Measurements from ENCODE around the gene GPATCH8.

The GPATCH8 gene

GRCh38 chr17:44503147-44504029 is at the start of gene GPATCH8:
TSS of gene GPATCH8 (minus strand) at chr17:44503406. CDS start at chr17:44503370, 36 bp downstream.
- peak; percentile 95 for DNase-seq (ENCODE audit: low read depth, low spot score)
- peak within 1 kb of the TSS; percentile 76 for H3K4me3 ChIP-seq (ENCODE audit: low read depth, low read length)
- no peak for TF ChIP-seq CTCF (IDR thresholded peaks at IDR 0.05; ENCODE audit: low read depth, low read length)
- in situ Hi-C loops (cut with HindIII; ENCODE audit: low sequenced_read_pairs) = no loop called here

- H3K4me3 ChIP-seq (ENCODE audit: low read depth, low read length) = no peak overlapping the region
- no peak for DNase-seq (ENCODE audit: low read depth, low spot score)
- in situ Hi-C loops (cut with HindIII; ENCODE audit: low sequenced_read_pairs) = no loop called here
- TF ChIP-seq CTCF (IDR thresholded peaks at IDR 0.05; ENCODE audit: low read depth, low read length) = no peak
Observed at GRCh38 chr17:44552361-44552760, 49.2 kb upstream of the GPATCH8 start.

- no peak for DNase-seq (ENCODE audit: low read depth, low spot score)
- H3K4me3 ChIP-seq (ENCODE audit: low read depth, low read length) = no peak overlapping the region
- no peak for TF ChIP-seq CTCF (IDR thresholded peaks at IDR 0.05; ENCODE audit: low read depth, low read length)
- in situ Hi-C loops (cut with HindIII; ENCODE audit: low sequenced_read_pairs) = no loop called here
Observed at GRCh38 chr17:44549686-44550085, 46.5 kb upstream of the GPATCH8 start.

- in situ Hi-C loops (cut with HindIII; ENCODE audit: low sequenced_read_pairs) = no loop called here
- TF ChIP-seq CTCF (IDR thresholded peaks at IDR 0.05; ENCODE audit: low read depth, low read length) = no peak
- DNase-seq (ENCODE audit: low read depth, low spot score) = no peak
- no peak overlapping the region for H3K4me3 ChIP-seq (ENCODE audit: low read depth, low read length)
Observed at GRCh38 chr17:44548376-44549230, 45.4 kb upstream of the GPATCH8 start.

GRCh38 chr17:44547625-44548267 is 44.5 kb upstream of the GPATCH8 start:
- DNase-seq (ENCODE audit: low read depth, low spot score) = peak; percentile 50
- TF ChIP-seq CTCF (IDR thresholded peaks at IDR 0.05; ENCODE audit: low read depth, low read length) = no peak
- in situ Hi-C loops (cut with HindIII; ENCODE audit: low sequenced_read_pairs) = no loop called here
- no peak overlapping the region for H3K4me3 ChIP-seq (ENCODE audit: low read depth, low read length)
